Upper lobe of left lung (tissue), 4 donors: ENCODE data around the gene DDC.

ENCODE experiments used
- CTCF ChIP-seq, 6 experiments: fragments of 450-650 bp in 4 of 6; fragments of 200-600 bp in 2 of 6; sonication (generic) in 2 of 6; IDR thresholded peaks; one replicate each; pipeline ENCODE4 v1.5.1; 2016 to 2019; ENCODE audit warnings: antibody characterized with exemption in 6 of 6
- POLR2A ChIP-seq, 4 donors: fragments of 450-650 bp; IDR thresholded peaks; one replicate each; pipeline ENCODE4 v1.5.1; 2016 to 2017; ENCODE audit warnings: antibody characterized with exemption in 4 of 4, mild to moderate bottlenecking in 2 of 4

- TF ChIP-seq POLR2A (IDR thresholded peaks at IDR 0.05) = no peak
- TF ChIP-seq CTCF (IDR thresholded peaks at IDR 0.05) = no peak
Observed at GRCh38 chr7:50599385-50599784, 34.2 kb upstream of the DDC start.
